ENCODE data around the gene ADAM15.

- no peak for TF ChIP-seq REST (IDR thresholded peaks at IDR 0.05)
- TF ChIP-seq EGR1 (IDR thresholded peaks at IDR 0.05; ENCODE audit: low read depth in 2 of 2): no peak
- TF ChIP-seq, protein P1, sequence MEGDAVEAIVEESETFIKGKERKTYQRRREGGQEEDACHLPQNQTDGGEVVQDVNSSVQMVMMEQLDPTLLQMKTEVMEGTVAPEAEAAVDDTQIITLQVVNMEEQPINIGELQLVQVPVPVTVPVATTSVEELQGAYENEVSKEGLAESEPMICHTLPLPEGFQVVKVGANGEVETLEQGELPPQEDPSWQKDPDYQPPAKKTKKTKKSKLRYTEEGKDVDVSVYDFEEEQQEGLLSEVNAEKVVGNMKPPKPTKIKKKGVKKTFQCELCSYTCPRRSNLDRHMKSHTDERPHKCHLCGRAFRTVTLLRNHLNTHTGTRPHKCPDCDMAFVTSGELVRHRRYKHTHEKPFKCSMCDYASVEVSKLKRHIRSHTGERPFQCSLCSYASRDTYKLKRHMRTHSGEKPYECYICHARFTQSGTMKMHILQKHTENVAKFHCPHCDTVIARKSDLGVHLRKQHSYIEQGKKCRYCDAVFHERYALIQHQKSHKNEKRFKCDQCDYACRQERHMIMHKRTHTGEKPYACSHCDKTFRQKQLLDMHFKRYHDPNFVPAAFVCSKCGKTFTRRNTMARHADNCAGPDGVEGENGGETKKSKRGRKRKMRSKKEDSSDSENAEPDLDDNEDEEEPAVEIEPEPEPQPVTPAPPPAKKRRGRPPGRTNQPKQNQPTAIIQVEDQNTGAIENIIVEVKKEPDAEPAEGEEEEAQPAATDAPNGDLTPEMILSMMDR (IDR thresholded peaks at IDR 0.05; ENCODE audit: low read depth, low read length, missing input control): no peak
- TF ChIP-seq TAF1 (conservative IDR thresholded peaks at IDR 0.05): no peak
- no peak for TF ChIP-seq HNF4G (IDR thresholded peaks at IDR 0.05)
- no peak for TF ChIP-seq SP1 (IDR thresholded peaks at IDR 0.05)
- no peak for TF ChIP-seq JUND (IDR thresholded peaks at IDR 0.05)
- no peak for TF ChIP-seq GABPA (IDR thresholded peaks at IDR 0.05 in 1 of 2, conservative IDR thresholded peaks at IDR 0.05 in 1 of 2)
Measured at GRCh38 chr1:155085504-155086127, 34.5 kb downstream of the ADAM15 start.
